ENCODE measurements around the gene CSRNP2.
"Not testable (repeated sequence)": the region's sequence is repeated elsewhere in the genome, so short reads cannot be mapped to it uniquely, and the experiment has no call there.

The CSRNP2 gene

DNA sequence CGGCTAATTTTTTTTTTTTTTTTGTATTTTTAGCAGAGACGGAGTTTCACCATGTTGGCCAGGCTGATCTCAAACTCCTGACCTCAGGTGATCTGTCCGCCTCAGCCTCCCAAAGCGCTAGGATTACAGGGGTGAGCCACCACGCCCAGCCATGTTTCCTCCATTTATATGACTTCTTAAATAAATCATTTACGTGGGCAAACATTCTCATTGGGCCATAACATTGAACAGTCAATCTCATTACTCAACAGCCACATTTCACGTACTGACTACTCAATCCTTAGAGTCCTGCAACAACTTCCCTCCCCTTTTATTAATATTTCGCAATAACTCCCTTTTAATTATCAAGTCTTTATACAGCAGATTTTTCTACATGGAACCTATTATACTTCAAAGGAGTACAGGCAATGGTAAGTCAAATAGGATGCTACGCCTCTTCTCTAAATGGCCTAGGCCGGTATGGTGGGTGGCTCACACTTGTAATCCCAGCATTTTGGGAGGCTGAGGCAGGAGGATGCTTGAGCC is 7.4 kb upstream of the CSRNP2 start:
- TF ChIP-seq, protein P1, sequence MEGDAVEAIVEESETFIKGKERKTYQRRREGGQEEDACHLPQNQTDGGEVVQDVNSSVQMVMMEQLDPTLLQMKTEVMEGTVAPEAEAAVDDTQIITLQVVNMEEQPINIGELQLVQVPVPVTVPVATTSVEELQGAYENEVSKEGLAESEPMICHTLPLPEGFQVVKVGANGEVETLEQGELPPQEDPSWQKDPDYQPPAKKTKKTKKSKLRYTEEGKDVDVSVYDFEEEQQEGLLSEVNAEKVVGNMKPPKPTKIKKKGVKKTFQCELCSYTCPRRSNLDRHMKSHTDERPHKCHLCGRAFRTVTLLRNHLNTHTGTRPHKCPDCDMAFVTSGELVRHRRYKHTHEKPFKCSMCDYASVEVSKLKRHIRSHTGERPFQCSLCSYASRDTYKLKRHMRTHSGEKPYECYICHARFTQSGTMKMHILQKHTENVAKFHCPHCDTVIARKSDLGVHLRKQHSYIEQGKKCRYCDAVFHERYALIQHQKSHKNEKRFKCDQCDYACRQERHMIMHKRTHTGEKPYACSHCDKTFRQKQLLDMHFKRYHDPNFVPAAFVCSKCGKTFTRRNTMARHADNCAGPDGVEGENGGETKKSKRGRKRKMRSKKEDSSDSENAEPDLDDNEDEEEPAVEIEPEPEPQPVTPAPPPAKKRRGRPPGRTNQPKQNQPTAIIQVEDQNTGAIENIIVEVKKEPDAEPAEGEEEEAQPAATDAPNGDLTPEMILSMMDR (IDR thresholded peaks at IDR 0.05; ENCODE audit: insufficient read depth, low read depth, low read length, missing control alignments), result no peak
- DNase-seq (ENCODE audit: low read depth), result no peak
- no peak overlapping the region for H3K4me3 ChIP-seq (ENCODE audit: low read depth, low read length)

DNA sequence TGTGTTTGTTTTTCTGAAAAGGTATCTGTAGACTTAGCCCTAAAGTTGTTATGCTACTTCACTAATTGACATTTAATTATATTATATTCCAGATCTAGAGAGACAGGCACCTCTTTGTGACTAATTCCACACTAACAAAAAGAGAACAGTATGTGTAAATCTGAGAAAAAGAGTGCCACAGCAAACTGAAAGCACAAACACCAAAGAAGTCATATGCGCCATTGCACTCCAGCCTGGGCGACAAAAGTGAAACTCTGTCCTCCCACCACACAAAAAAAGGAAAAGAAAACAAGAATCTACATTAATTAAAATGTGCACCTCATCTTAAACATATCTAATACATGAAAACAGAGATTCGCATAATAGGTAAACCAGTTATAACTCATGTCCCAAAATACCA is 4.4 kb upstream of the CSRNP2 start:
- DNase-seq (ENCODE audit: low read depth), result peak; percentile 69
- TF ChIP-seq, protein P1 (IDR thresholded peaks at IDR 0.05; ENCODE audit: insufficient read depth, low read depth, low read length, missing control alignments), result no peak
- no peak overlapping the region for H3K4me3 ChIP-seq (ENCODE audit: low read depth, low read length)

DNA sequence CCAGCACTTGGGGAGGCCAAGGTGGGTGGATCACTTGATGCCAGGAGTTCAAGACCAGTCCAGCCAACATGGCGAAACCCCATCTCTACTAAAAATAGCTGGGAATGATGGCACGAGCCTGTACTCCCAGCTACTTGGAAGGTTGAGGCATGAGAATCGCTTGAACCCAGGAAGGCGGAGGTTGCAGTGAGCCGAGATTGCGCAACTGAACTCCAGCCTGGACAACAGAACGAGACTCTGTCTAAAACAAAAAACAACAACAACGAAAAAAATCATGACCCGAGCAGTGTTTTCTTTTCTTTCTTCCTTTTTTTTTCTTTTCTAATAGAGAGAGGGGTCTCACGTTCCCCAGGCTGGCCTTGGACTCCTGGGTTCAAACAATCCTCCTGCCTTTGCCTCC is 3.5 kb upstream of the CSRNP2 start:
- DNase-seq (ENCODE audit: low read depth), result no peak

DNA sequence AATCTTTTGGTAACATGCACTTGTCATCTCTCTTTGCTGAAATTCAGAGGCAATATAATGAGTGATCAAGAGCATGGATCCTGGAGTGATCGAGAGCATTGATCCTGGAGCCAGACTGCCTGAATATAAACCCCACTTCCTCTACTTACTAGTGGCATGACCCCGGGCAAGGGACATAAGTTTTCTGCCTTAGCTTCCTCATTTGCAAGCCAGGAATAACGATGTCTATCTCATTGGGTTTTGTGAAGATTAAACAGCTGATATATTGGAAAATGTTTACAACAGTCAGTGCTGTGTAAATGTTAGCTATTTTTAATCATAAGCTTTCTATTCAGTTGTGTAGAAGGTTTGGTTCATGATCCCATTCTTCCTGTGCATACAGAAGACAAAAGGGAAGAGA is 2.4 kb upstream of the CSRNP2 start:
- no peak overlapping the region for H3K4me3 ChIP-seq (ENCODE audit: low read depth, low read length)
- no peak for DNase-seq (ENCODE audit: low read depth)
- TF ChIP-seq, protein P1 (IDR thresholded peaks at IDR 0.05; ENCODE audit: insufficient read depth, low read depth, low read length, missing control alignments), result no peak

More for the DNA sequence above, 3.5 kb upstream of the CSRNP2 start:
- H3K4me3 ChIP-seq (ENCODE audit: low read depth, low read length), result no peak overlapping the region
- TF ChIP-seq, protein P1 (IDR thresholded peaks at IDR 0.05; ENCODE audit: insufficient read depth, low read depth, low read length, missing control alignments), result no peak

DNA sequence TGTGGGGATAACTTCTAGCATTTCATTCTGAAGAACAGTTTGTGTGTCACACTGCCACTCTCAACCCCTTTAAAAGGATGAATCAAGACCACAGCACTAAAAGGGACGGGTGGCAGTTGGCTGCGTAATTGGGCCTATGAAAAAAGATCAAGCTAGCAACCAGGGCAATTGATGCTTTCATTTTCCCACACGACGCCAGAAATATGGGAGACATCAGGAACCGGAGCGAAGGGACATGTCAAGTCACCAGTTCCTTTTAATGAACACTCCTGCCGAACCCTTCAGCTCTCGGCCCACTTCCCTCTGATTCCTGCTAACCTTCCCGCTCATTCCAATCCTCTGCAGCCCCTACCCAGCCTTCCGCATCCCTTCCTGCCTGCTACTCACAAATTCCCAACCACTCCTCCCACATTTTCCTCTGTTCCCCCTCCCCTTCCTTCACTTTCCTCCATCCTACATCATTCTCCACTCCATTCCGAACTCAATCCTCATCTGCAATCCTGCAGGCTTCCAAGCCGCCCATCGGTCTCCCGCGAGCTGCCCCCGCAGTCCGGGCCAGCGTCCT is 753 bp downstream of the CSRNP2 start:
- TF ChIP-seq, protein P1 (IDR thresholded peaks at IDR 0.05; ENCODE audit: insufficient read depth, low read depth, low read length, missing control alignments), result no peak
- DNase-seq (ENCODE audit: low read depth), result peak; percentile 14
- H3K4me3 ChIP-seq (ENCODE audit: low read depth, low read length), result peak overlapping the region; percentile 66

DNA sequence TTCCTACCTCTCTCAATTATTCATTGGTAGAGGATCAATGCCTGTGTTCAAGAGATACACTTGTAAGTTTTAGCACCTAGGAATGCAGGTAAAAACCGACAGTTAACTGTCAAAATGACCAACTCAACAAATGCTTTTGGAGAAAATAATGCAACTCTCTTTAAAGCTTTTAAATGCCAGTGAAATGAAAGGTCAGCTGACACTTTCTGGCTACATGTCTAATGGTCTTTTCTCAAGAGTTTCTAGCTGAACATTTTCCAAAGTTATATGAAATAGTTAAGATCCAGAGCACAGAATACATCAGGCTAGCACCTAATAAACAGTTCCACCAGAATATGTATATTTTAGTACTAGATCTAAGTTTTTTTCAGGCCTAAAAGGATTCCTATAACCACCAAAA is 2.0 kb downstream of the CSRNP2 start:
- no peak overlapping the region for H3K4me3 ChIP-seq (ENCODE audit: low read depth, low read length)
- TF ChIP-seq, protein P1 (IDR thresholded peaks at IDR 0.05; ENCODE audit: insufficient read depth, low read depth, low read length, missing control alignments), result no peak
- DNase-seq (ENCODE audit: low read depth), result no peak

DNA sequence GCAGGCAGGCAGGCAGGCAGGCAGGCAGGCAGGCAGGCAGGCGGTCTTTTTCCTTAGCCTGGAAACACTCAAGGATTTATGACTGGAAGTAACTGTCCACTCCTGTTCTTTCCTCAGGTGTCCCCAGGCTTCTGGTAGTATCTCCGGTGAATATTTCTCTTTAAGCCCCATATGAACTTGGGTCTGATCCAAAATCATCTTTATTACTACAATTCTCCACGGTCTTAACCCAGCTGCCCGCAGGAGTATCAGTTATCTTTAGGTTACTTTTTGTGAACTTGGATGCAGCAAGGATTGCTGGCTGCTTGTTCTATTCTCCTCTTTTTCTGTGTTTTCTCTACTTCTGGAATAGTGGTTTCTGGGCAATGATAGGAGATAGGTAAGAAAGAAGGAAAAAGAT is 3.3 kb downstream of the CSRNP2 start:
- TF ChIP-seq, protein P1 (IDR thresholded peaks at IDR 0.05; ENCODE audit: insufficient read depth, low read depth, low read length, missing control alignments), result no peak
- no peak overlapping the region for H3K4me3 ChIP-seq (ENCODE audit: low read depth, low read length)

DNA sequence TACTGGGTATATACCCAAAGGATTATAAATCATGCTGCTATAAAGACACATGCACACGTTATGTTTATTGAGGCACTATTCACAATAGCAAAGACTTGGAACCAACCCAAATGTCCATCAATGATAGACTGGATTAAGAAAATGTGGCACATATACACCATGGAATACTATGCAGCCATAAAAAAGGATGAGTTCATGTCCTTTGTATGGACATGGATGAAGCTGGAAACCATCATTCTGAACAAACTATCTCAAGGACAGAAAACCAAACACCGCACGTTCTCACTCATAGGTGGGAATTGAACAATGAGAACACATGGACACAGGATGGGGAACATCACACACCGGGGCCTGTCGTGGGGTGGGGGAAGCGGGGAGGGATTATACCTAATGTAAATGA is 4.5 kb downstream of the CSRNP2 start:
- H3K4me3 ChIP-seq (ENCODE audit: low read depth, low read length); DNase-seq (ENCODE audit: low read depth): not testable (repeated sequence)

More for the DNA sequence above, 3.3 kb downstream of the CSRNP2 start:
- DNase-seq (ENCODE audit: low read depth), result no peak

DNA sequence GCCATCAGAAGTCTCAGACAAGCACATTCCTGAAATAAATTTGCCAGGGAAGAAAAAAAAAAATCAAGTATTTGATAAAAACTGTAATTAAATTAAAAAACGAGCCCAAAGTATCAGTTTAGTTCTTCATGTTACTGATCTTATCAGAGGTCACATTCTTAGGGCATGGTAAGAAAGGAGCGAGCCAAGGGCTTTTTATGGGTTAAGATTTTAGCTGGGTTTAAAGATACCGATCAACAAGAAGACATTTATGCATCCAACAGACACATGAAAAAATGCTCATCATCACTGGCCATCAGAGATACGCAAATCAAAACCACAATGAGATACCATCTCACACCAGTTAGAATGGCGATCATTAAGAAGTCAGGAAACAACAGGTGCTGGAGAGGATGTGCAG is 5.0 kb downstream of the CSRNP2 start:
- not testable (repeated sequence) for DNase-seq (ENCODE audit: low read depth); H3K4me3 ChIP-seq (ENCODE audit: low read depth, low read length)

Measured in GM12865 (cell line).